ENCODE results near the gene RFX5.
"Not testable (repeated sequence)": the region's sequence is repeated elsewhere in the genome, so short reads cannot be mapped to it uniquely, and the experiment has no call there.

Gene RFX5

DNA sequence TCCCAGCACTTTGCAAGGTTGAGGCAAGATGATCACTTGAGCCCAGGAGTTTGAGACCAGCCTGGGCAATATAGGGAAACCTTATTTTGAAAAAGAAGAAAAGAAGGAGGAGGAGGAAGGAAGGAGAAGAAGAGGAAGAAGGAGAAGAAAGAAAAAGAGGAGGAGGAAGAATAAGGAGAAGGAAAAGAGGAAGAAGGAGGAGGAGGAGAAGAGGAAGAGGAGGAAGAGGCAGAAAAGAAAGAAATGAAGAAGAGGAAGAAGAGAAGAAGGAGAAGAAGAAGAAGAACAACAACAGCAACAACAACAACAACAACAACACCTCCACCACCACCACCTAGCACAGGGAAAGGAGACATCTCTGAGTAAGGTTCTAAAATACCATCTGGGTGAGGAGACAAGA lies 14.8 kb upstream of the RFX5 start:
- no peak for DNase-seq

DNA sequence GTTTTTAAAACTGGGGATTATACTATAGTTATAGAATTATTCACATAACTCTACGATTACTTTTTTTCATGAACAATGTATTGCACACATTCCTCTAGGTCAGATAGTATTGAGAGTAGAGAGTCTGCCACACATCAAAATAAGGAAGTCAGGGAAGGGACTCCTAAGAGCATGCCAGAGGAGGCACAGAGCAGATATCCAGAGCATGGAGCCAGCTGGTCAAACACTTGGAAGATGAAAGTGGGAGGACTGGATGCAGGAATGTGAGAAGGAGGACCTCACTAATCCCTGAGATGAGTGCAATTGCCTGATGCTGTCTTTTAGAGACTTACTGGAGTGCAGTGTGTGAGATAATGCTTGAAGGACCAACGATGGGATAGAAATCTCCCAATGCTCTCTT lies 9.6 kb upstream of the RFX5 start:
- DNase-seq, result no peak

DNA sequence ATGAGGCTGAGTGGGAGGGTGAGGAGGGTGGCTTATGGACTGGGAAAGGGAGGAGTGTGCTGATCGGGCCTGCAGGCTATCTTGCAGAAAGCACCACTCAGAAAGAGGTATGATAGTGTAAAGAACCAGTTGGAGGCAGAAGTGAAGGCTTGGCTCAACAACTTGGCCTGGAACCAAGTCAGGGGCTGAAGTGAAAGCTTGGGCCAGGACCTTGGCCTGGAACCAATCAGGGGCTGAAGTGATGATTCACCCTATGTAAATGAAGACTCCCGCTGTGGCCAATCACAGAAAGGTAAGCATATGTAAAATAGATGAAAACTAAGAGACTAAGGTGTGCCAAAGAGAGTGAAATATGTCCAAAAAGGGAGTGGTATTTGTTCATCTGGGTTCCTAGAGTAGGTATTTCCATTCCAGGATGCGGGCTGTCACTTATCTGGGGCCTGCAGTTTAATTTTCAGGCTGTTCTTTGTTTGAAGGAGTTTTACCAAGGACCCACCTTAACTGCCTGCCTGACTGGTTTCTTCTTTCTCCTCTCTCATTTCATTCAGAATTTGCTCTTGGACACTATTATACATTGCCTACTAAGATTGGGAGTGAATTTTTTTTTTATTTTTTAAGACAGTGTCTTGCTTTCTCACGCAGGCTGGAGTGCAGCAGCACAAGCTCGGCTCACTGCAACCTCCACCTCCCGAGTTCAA lies 5.1 kb upstream of the RFX5 start:
- DNase-seq, result no peak

DNA sequence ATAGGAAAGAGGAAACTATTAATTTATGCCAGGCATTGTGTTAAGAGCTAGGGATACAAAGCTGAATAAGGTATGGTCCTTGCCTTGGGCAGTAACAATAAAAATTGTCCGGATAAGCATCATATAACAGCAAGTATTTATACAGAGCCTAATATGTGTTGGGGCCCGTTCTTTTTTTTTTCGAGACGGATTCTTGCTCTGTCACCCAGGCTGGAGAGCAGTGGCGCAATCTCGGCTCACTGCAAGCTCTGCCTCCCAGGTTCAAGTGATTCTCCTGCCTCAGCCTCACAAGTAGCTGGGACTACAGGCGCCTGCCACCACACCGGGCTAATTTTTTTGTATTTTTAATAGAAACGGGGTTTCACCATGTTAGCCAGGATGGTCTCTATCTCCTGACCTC lies 3.3 kb upstream of the RFX5 start:
- DNase-seq, result not testable (repeated sequence)

DNA sequence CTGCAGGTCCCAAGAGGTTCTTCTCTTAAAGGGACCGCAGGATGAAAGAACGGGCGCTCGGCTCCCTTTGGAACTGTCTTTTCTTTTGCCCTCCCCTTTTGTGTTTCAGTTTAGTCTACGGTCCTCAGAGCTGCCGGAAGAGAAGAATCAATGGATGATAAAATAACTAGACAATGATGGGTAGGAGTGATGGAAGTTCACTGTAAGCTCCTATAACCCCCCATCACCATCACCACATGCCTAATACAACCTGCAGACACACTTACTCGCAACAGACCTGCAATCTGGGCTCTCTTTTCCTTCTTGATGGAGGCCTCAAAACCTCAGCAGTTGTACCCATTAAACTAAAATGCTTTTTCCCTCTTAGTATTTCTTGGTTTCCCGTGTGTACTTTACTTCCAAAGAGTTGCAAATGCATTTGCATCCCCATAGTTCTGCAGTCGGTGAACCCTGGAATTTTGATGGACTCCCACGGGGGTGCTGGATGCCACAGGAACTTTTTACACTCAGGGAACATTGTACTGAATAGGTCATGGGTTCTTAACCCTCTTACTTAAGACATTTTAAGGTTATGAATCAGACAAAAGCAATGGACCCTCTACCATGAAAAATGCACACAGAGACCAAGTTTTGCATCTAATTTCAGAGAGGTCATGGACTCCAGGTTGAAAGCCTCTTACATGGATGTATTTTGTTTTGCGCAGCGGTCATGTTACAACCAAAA lies 633 bp upstream of the RFX5 start:
- no peak for DNase-seq

DNA sequence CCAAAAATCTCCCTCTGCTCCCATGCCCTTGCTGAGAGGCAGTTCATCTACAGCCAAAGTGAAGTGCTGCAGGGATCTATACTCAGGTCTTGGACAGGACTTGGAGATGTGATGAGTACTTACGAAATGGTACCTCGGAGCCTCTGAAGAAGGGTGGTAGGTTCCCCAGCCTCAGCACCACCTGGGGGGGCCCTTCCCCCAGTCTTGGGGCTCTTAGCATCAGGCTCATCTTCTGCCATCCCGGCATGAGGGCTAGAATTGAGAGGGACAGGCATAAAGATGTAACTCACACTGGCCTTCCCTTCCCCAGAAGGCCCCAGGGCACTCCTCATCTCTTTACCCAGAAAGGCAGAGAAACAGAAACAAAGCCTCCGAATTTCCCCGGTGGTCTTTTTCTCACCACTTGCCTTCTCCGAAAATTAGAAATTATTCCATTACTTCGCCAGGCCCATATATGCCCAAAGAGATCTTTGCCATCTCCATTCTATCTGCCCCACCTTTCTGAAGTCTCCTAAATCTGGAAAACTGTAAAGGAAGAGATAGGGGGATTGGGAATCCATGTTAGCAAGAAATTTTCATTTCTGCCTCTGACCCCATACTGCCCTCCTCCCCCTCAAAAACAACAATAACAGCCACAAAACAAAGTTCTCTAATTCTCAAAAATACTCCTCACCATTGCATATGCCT lies 827 bp downstream of the RFX5 start:
- no peak for DNase-seq

DNA sequence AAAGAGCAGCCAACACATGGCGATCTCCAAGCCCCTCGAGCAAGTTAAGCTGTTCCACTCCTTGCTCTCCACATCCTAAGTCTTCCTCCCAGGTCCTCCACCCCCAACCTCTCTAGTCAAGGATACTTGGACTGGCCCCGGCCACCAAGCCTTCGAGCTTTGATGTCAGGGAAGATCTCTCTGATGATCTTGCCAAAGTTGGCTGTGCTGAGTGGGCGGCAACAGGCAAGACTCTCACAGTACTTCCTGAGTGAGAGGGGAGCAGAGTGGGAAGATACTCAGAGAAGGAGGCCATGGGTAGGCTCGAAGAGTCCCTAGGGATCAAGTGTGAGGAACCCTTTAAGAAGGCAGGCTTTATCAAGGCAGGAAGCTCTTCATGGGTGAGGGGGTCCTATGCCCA lies 2.8 kb downstream of the RFX5 start:
- DNase-seq, result no peak

DNA sequence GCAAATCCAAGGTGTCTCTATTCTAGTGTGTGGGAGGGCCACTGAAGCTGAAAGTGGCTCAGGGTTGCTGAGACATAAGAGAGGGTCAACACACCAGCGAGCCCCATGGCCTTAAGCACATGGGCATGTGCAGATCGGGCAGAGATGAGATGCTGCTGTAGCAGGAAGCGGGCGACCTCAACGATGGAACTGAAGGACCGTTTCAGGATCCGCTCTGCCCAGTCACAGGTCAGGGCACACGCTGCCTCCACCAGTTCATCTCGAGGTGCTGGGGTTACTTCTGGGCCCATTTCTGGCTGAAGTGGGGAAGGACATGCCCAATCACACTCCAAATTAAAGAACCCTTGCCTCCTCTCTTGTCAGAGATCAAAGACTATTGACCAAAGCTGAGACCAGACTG lies 3.5 kb downstream of the RFX5 start:
- DNase-seq, result no peak

DNA sequence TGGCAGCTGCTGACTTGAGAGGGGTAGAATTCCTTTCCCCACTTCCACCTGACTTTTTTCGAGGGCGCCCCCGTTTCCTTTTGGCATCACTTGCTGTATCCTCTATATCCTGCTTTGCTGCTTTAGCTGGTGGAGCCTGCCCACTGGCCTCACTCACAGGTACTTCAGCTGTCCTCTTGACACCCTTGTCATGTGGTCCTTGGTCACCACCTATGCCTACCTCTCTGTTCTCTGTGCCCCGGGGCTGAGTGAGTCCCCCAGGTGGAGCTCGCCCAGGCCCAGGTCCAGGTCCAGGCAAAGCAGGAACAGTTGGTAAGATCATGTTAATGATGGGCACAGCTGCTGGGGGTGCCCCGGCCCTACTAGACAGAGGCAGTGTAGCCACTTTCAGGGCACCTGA lies 4.5 kb downstream of the RFX5 start:
- DNase-seq, result no peak

DNA sequence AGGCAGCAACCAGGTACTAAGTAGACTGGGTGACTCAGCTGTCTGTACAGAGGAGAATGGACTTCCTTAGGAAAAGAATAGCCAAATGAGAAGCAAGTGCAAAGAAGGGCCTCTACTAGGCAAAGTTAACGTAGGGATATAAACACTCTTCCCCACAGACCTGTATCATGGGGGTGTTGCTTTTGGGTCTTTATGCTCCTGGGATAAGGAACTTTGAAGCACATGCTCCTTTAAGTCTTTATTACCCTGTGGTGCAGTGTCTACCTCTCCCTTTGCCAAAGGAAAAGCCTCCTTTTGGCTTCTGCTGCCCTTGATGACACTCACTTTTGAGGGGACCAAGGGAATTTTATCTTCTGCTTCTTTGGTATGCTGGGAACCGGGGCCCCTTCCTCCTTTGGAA lies 5.0 kb downstream of the RFX5 start:
- DNase-seq, result no peak

DNA sequence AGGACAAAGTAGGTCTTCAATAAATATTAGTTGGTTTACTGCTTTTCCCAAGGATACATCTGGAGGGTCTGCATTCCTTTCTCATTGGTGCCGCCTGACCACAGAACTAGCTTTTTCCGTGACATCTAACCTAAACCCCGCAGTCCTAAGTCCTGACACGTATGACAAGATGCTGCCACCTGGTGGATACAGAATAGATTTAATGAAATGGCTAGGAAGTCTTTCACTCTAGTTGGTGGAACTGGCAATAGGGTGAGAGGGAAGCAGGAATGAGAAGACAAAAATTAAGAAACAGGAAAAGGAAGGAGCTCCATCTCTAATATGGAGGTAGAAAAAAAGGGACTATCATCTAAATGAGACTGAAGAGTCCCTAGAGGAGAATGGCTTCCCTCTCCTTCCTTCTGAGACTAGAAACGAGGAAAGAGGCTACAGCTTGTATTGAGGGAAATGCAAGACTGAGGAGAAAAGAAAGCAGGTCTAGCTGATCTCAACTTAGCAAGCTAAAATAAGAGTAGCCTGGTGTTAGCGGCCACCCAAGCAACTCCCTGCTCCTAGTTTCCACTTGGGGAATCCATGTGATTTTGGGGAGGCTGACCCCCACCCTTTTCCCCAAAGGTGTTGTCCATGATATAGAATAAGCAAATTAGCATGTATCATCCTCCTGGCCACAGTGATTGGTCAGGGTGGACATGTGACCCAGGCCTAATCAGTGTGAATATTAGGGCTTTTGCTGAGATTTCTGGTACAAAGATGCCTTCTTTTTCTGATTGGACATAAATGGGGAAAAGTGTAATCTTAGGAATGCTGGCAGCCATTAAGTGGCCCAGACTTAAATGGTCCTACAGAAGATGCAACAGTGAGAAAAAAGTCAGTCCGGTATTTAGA lies 5.9 kb downstream of the RFX5 start:
- DNase-seq, result peak; percentile 57

DNA sequence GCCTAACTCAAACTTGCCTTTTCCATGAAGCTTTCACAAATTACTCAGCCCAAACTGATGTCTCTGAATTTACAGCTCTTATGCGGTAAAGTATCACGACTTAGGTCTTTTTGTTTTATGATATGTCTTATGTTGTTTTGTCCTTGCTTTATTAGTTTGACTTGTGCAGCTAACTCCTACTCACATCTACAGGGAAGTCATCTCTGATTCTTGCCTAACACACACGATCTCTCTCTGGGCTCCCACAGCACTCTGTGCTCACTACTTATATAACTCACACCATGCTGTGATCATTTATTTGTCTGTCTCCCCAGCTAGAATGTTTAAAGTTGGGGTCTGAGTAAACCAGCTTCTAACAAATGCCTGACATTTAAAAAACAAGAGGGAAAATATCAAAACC lies 10.5 kb downstream of the RFX5 start:
- DNase-seq, result no peak

DNA sequence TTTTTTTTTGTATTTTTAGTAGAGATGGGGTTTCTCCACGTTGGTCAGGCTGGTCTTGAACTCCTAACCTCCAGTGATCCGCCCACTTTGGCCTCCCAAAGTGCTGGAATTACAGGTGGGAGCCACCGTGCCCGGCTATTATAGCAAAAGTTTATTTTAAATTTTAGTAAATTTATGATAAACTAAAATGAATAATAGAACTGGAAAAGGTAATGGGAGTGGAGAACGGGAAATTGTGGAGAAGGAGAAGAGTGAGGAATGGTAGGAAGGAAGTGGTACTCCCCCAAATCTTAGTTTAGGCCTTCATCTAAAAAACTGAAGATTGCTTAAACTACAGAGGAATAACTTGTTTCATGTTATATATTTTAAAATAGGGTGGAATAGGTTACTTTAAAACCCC lies 12.2 kb downstream of the RFX5 start:
- no peak for DNase-seq

DNA sequence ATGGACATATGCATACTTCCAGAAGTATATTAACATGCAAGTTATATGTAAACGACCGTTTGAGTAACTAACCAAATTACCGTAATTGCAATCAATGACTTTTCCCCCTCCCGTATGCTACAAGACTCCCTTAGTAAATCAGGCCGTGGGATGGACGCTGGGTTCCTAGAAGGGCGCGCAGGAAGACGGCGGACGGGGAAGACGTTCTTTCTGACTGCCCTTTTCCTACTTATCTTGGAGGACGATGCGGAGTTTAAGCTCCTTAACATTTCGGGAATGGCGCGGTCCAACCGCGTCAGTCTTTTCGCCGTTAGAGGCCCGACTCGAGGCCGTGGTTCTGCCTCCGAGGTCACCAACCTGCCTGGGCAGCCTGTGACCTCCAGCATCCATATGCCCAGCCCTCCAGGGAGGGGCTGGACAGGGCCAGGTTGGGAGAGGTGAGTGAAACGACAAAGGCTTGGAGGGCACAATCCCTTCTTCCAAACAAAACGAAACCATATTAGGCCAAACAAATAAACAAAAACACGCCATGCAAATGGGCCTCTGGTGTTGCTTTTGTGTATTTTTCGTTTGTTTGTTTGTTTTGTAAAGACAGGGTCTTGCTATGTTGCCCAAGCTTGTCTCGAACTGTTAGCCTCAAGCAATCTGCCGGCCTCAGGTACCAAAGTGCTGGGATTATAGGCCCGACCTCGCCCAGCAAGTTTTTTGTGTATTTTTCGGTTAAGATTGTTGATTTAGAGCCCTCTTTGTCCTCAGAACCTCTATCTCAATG lies 19.0 kb downstream of the RFX5 start:
- peak; percentile 12 for DNase-seq

DNA sequence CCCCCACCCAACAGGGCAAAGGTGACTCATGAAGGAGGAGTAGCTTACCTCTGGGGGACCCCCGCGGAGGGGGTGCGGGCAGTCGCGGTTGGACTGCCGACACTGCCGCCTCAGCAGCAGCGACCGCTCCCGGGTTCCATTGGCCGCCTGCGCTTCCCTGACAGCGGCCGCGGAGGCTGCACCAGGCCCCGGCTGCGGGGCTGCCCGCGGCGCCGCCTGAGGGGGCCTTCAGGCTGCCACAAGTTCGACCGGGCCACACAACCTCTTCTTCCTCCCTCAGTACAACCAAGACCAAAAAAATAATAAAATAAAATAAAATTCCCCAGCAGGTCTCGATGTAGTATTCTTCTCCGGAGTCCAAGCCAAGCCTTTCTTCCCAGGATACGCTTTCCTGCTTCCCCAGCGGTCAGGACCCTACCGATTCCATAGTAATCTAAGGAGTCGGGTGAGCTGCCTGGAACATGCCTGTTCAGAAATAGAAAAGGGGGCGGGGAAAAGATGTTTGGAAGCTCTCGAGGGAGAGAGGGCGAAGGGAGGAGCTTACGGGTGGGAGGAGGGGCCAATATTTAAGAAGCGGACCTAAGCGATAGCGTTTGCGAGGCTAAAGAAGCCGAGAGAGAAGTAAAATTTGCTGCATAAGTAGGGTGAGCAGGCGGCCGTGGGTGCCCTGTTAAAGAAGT lies 19.7 kb downstream of the RFX5 start, which contains the start of gene PI4KB:
Gene PI4KB, minus strand, starts transcription at position 194 of the 680 bp plus-strand sequence. CDS start 10,935 bp downstream, outside the sequence.
- peak; percentile 92 for DNase-seq

DNA sequence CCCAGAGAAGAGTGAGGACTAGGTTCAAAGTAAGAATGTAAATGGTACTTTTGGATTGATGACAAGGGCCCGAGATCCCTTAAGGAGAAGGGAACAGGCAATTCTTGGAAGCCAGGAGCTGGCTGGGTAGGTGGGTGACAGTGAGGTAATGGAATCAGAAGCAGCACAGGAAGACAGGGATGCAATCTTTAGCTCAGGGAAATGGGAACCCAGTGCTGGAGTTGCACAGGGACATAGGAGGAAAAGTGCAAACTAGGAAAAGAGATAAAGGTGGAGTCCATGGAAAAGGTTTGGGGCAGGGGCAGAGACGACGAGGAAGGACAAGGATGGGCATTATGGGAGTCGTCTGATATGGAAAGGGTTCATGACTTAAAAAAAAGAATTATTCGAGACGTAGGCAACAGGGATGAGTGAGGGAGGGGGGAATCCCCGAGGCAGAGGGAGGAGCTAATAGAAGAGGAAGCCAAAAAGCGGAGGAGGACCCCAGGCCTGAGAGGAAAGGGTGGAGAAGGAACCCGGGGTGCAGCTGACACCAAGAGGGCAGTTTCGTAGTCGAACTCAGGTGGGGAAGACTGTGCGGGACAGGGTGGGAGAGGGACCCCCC lies 20.3 kb downstream of the RFX5 start:
- DNase-seq, result peak; percentile 76

DNA sequence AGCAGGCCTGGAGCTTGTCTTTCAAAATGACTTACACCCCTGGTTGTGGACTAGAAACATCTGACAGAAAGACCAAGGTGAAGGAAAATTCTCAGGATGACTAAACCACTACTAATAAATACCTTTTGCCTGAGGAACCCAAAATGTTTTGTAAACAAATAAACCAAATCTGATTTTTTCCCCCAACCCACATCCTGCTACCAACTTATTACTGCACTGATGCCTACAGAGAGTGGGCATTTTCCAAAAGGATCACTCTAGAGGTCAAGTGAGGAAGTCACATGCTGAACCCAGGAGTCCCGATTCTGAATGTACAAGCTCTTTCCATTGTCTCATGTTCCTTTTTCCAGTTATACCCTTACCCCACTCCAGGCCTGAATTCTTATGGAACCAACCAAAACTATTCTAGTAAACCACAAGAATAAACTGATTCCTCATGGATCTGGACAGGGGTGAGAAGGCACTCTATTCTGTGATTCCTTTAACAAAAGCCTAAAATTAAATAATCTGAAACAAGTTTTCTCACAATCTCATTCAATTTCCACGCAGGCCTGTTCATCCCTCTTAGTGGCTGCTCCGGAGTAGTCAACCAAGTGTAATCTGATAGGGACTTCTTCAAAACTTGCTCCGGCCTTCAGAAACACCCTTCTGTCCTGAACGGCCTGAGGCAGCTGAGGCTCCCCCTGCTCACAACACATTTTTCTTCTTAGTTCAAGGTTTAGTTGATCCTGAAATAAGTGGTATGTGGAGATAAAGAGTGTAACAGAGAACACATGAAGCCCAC lies 21.2 kb downstream of the RFX5 start:
- no peak for DNase-seq

DNA sequence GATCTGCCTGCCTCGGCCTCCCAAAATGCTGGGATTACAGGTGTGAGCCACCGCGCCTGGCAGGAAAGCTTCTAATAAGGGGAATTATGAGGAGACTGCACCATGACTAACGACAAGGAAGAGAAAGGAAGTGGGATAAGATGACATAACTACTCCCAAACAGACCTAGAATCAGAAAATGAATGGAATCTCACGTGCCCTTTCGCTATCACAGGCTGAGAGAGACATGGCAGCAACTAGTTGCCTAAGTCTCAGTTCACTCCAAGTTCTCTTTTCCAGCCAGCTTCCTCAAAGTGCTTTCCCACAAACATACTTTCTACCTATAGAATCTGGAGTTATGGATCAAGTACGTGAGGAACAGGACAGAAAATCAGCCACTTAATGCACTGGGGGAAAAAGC lies 21.8 kb downstream of the RFX5 start:
- no peak for DNase-seq

DNA sequence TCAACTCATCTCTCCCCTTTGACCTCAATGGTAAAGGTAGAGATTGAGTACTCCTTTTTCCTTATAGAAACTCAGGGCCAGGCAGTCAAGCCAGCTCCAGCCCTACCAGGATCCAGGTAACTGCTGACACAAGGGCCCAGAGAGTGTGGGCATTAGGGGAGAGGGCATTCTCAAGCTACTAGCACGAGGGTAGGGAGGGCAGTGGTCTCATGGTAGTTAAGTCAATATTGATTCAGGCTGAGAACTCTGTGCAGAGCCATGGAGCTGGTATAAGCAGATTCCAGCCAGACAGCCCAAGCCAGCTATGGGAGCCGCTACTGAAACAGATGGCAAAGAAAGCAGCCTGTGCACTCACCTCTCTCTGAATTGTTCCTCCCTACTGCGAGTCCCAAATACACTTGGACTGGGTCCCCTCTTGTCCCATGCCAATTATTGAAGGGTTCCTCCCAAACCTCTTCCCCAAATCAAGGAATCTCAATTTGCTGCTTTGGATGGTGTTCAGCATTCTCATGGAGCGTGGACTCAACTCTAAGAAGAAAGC lies 22.6 kb downstream of the RFX5 start:
- DNase-seq, result no peak

DNA sequence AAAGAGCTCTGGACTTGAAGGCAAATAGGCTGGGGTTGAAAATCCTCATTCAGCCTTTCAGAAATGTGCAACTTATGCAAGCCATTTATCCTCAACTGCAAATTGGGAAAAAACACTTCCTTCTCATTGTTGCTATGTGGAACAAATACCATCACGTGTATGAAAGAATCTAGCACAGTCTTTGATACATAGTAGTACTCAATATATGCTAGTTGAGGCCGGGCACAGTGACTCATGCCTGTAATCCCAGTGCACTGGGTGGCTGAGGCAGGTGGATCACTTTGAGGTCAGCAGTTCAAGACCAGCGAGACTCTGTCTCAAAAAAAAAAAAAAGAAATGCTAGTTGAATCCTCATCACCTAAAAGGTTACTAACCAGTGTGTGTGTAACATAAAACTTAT lies 28.1 kb downstream of the RFX5 start:
- no peak for DNase-seq
